ENCODE data around the gene STRADA. TPM values are rescaled to one million over a fixed set of nuclear protein-coding genes. Genes with fewer than 3 reads are reported as not detected.

The STRADA gene
- total RNA-seq, 1 donor from 2014 or later = 55.9 TPM

DNA sequence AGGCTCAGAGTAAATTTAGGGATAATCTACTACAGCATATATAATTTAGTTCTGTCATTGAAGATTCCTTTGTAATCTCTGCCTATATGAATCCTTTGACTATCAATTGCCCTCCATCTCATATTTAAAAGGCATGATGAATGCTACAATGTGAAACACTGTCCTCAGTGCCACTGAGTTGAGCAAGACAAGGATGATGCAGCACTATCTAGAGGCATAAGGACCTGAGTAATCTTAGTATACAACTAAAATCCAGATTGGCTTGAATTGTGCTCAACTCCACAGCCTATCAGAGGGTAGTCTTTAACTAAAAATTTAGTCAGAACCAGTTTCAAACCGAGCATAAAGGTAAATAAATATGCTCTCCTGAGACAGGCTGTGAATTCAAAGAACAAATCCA lies 11.6 kb upstream of the STRADA start:
- Mint-ChIP-seq H3K4me3 (no peak overlapping the region), H3K9me3 (no peaks in the 10 kb centered on the region), H3K4me1 (no peaks in the 10 kb centered on the region), H3K36me3 (ENCODE audit: low read depth) (peaks cover 4% of the 10 kb centered on the region), H3K27ac (ENCODE audit: unreplicated experiment) (no peak overlapping the region), H3K27me3 (ENCODE audit: low read depth) (no peaks in the 10 kb centered on the region)
- TF ChIP-seq, protein P1, sequence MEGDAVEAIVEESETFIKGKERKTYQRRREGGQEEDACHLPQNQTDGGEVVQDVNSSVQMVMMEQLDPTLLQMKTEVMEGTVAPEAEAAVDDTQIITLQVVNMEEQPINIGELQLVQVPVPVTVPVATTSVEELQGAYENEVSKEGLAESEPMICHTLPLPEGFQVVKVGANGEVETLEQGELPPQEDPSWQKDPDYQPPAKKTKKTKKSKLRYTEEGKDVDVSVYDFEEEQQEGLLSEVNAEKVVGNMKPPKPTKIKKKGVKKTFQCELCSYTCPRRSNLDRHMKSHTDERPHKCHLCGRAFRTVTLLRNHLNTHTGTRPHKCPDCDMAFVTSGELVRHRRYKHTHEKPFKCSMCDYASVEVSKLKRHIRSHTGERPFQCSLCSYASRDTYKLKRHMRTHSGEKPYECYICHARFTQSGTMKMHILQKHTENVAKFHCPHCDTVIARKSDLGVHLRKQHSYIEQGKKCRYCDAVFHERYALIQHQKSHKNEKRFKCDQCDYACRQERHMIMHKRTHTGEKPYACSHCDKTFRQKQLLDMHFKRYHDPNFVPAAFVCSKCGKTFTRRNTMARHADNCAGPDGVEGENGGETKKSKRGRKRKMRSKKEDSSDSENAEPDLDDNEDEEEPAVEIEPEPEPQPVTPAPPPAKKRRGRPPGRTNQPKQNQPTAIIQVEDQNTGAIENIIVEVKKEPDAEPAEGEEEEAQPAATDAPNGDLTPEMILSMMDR (conservative IDR thresholded peaks at IDR 0.05) = no peak
- DNase-seq (ENCODE audit: low read depth, low spot score) = no peak

DNA sequence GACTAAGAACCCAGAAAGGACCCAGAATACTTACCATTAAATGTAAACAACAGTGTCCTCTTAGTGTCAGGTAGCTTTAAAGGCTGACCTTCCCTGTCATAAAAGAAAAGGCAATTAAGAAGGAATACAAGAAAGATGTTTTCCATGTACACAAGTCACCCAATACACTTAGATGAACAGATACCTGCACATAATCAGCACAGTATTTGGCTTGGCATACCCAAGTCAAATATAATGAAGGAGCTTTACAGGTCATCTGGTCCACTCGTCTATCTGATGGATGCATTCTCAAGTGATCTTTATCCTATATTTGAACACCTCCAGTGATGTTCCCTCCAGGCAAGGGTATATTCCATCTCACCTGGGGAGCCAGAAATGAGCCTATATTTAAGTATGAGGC lies 11.1 kb upstream of the STRADA start:
- Mint-ChIP-seq H3K27ac (ENCODE audit: unreplicated experiment) (no peak overlapping the region), H3K4me3 (no peak overlapping the region), H3K9me3 (no peaks in the 10 kb centered on the region), H3K4me1 (no peaks in the 10 kb centered on the region), H3K27me3 (ENCODE audit: low read depth) (no peaks in the 10 kb centered on the region), H3K36me3 (ENCODE audit: low read depth) (peaks cover 4% of the 10 kb centered on the region)
- DNase-seq (ENCODE audit: low read depth, low spot score) = no peak
- TF ChIP-seq, protein P1 (conservative IDR thresholded peaks at IDR 0.05) = no peak

GRCh38 chr17:63751806-63752205 lies 10.2 kb upstream of the STRADA start:
- Mint-ChIP-seq H3K27ac (ENCODE audit: unreplicated experiment) (no peak overlapping the region), H3K36me3 (ENCODE audit: low read depth) (peaks cover 4% of the 10 kb centered on the region), H3K4me3 (no peak overlapping the region), H3K27me3 (ENCODE audit: low read depth) (no peaks in the 10 kb centered on the region), H3K9me3 (no peaks in the 10 kb centered on the region), H3K4me1 (no peaks in the 10 kb centered on the region)
- DNase-seq (ENCODE audit: low read depth, low spot score) = no peak
- TF ChIP-seq, protein P1 (conservative IDR thresholded peaks at IDR 0.05) = no peak

GRCh38 chr17:63741143-63741407 lies 524 bp downstream of the STRADA start:
- H3K9me3 Mint-ChIP-seq = no peaks in the 10 kb centered on the region
- no peaks in the 10 kb centered on the region for H3K27me3 Mint-ChIP-seq (ENCODE audit: low read depth)
- H3K4me3 Mint-ChIP-seq = peak overlapping the region; percentile 90
- peak overlapping the region; percentile 95 for H3K27ac Mint-ChIP-seq (ENCODE audit: unreplicated experiment)
- H3K36me3 Mint-ChIP-seq (ENCODE audit: low read depth) = no peaks in the 10 kb centered on the region
- DNase-seq (ENCODE audit: low read depth, low spot score) = no peak
- H3K4me1 Mint-ChIP-seq = peaks cover 15% of the 10 kb centered on the region
- TF ChIP-seq, protein P1 (conservative IDR thresholded peaks at IDR 0.05) = no peak

DNA sequence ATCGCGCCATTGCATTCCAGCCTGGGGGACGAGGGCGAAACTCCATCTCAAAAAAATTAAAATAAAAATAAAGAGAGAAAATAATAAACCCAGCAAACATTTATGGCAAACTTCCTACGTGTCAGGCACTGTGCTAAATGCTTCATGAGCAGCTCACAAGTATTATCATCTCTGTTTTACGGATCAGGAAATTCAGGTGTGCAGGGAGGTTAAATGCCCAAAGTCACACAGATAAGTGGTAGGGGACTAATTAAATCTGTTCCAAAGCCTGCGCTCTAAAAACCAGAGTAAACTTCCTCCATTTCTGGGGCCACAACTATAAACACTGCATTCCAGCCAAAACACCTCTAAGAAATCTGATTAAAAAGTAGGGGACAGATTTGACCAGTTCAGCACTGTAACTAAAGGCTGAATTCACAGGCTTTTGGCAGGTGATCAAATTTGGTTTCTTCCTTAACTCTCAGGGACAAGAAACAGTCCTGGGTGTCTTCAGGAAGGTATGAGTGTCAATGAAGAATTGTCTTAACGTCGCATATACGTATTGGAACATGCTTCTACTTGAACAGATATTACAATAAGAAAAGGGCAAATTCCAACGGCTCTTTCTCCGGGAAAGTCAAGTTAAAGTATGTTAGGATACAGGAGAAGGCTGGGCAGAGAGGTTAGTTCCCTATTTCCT lies 996 bp downstream of the STRADA start:
- Mint-ChIP-seq H3K36me3 (ENCODE audit: low read depth) (no peaks in the 10 kb centered on the region), H3K27me3 (ENCODE audit: low read depth) (no peaks in the 10 kb centered on the region), H3K4me3 (peak overlapping the region; percentile 90), H3K4me1 (peaks cover 15% of the 10 kb centered on the region), H3K9me3 (no peaks in the 10 kb centered on the region), H3K27ac (ENCODE audit: unreplicated experiment) (peak overlapping the region; percentile 95)
- TF ChIP-seq, protein P1 (conservative IDR thresholded peaks at IDR 0.05) = no peak
- no peak for DNase-seq (ENCODE audit: low read depth, low spot score)
